ENCODE measurements around the gene TMEM108. TPM values are rescaled to one million over a fixed set of nuclear protein-coding genes. Genes with fewer than 3 reads are reported as not detected.

The TMEM108 gene
- polyA plus RNA-seq, 1 of the 3 experiments (the other 2 are of a cell fraction): 8.6 TPM

- TF ChIP-seq FOXJ3 (CRISPR knock-in tag; IDR thresholded peaks at IDR 0.05): no peak
- TF ChIP-seq MXI1 (IDR thresholded peaks at IDR 0.05; ENCODE audit: low read depth, low read length): no peak
Observed at GRCh38 chr3:133206921-133207320, 168.7 kb downstream of the TMEM108 start (continued).

GRCh38 chr3:133208184-133208583, 170.0 kb downstream of the TMEM108 start:
- Histone ChIP-seq H3K4me1 (ENCODE audit: control insufficient read depth in 1 of 2, insufficient read depth in 2 of 2, low read depth in 1 of 2, low read length in 1 of 2) (peaks cover 12 to 34% of the 10 kb centered on the region in 2 experiments), H3K9ac (no peak overlapping the region), H3K36me3 (replicated peaks in 1 of 2; ENCODE audit: control insufficient read depth in 1 of 2, insufficient read depth in 2 of 2, low read length in 1 of 2) (no peaks in the 10 kb centered on the region), H3K9me3 (no peaks in the 10 kb centered on the region), H4K20me1 (ENCODE audit: insufficient read depth) (no peaks in the 10 kb centered on the region), H2AFZ (ENCODE audit: low read depth) (no peak overlapping the region), H3F3A (replicated peaks; ENCODE audit: insufficient read depth) (peaks cover 24% of the 10 kb centered on the region), H3K4me3 (ENCODE audit: low read depth in 2 of 2, low read length in 1 of 2) (no peak overlapping the region), H3K9me2 (no peaks in the 10 kb centered on the region), H3K79me2 (ENCODE audit: insufficient read depth) (no peaks in the 10 kb centered on the region), H3K4me2 (no peak overlapping the region), H3K27me3 (ENCODE audit: insufficient read depth) (no peaks in the 10 kb centered on the region), H3K27ac (ENCODE audit: low read depth in 2 of 2, low read length in 1 of 2) (no peak overlapping the region)
- POLR2A ChIA-PET: no interaction called here
- CTCF ChIA-PET: interaction anchor here (0.9 to 1.4 kb wide), 3 partner anchors 24 to 167 kb away, joined by 3 to 4 read pairs (median 3); no protein-coding TSS in a partner anchor
- TF ChIP-seq PBX3 (IDR thresholded peaks at IDR 0.05) (no peak), ZBTB33 (IDR thresholded peaks at IDR 0.05; ENCODE audit: borderline replicate concordance, low read depth) (no peak), TEAD4 (IDR thresholded peaks at IDR 0.05; ENCODE audit: borderline replicate concordance, insufficient read depth) (no peak), IRF3 (IDR thresholded peaks at IDR 0.05; ENCODE audit: low read depth, low read length) (no peak), NFIC (IDR thresholded peaks at IDR 0.05; ENCODE audit: borderline replicate concordance) (no peak), NRF1 (IDR thresholded peaks at IDR 0.05; ENCODE audit: low read depth, low read length) (no peak), YY1 (IDR thresholded peaks at IDR 0.05; ENCODE audit: low read depth) (no peak), RXRA (IDR thresholded peaks at IDR 0.05; ENCODE audit: borderline replicate concordance, low read depth) (no peak), FOXJ3 (CRISPR knock-in tag; IDR thresholded peaks at IDR 0.05) (no peak)
- 67% methylated on average over 1 of the region's 1 CpG for WGBS (ENCODE audit: low lambda C conversion rate)
- no peak for DNase-seq

Data from SK-N-SH (cell line).